ENCODE measurements around the gene CCDC102A. TPM values are rescaled to one million over a fixed set of nuclear protein-coding genes. Genes with fewer than 3 reads are reported as not detected.

Gene CCDC102A
- total RNA-seq, 4 donors from 2014 or later = 22.7 to 54.9 (median 36.9) TPM

- TF ChIP-seq POLR2AphosphoS5 (IDR thresholded peaks at IDR 0.05) = no peak
- TF ChIP-seq POLR2A (IDR thresholded peaks at IDR 0.05; ENCODE audit: low read depth) = no peak
- TF ChIP-seq, protein P1, sequence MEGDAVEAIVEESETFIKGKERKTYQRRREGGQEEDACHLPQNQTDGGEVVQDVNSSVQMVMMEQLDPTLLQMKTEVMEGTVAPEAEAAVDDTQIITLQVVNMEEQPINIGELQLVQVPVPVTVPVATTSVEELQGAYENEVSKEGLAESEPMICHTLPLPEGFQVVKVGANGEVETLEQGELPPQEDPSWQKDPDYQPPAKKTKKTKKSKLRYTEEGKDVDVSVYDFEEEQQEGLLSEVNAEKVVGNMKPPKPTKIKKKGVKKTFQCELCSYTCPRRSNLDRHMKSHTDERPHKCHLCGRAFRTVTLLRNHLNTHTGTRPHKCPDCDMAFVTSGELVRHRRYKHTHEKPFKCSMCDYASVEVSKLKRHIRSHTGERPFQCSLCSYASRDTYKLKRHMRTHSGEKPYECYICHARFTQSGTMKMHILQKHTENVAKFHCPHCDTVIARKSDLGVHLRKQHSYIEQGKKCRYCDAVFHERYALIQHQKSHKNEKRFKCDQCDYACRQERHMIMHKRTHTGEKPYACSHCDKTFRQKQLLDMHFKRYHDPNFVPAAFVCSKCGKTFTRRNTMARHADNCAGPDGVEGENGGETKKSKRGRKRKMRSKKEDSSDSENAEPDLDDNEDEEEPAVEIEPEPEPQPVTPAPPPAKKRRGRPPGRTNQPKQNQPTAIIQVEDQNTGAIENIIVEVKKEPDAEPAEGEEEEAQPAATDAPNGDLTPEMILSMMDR (IDR thresholded peaks at IDR 0.05) = no peak
- TF ChIP-seq EP300 (IDR thresholded peaks at IDR 0.05) = no peak
- Histone ChIP-seq H3K9me3 (no peaks in the 10 kb centered on the region), H3K4me3 (no peak overlapping the region), H3K27ac (replicated peaks in 1 of 4) (no peak overlapping the region), H3K27me3 (peaks cover 0 to 41% (median 0%) of the 10 kb centered on the region in 4 donors), H3K4me1 (no peaks in the 10 kb centered on the region), H3K36me3 (no peaks in the 10 kb centered on the region)
- 86% methylated on average over 2 of the region's 3 CpGs for WGBS
- intact Hi-C loops (cut with DNase I) = no loop called here
- DNase-seq (ENCODE audit: extremely low spot score) = no peak
Observed at GRCh38 chr16:57566436-57566835, 30.1 kb upstream of the CCDC102A start.

- DNase-seq (ENCODE audit: extremely low spot score) = no peak
- H3K4me1 ChIP-seq = no peaks in the 10 kb centered on the region
- no peak overlapping the region for H3K4me3 ChIP-seq
- H3K27ac ChIP-seq (replicated peaks in 1 of 4) = no peak overlapping the region
- intact Hi-C loops (cut with DNase I) = no loop called here
- H3K27me3 ChIP-seq = peaks cover 0 to 39% (median 0%) of the 10 kb centered on the region in 4 donors
- no peaks in the 10 kb centered on the region for H3K36me3 ChIP-seq
- TF ChIP-seq POLR2AphosphoS5 (IDR thresholded peaks at IDR 0.05) (no peak), POLR2A (IDR thresholded peaks at IDR 0.05; ENCODE audit: low read depth) (no peak), EP300 (IDR thresholded peaks at IDR 0.05) (no peak)
- TF ChIP-seq, protein P1 (IDR thresholded peaks at IDR 0.05) = no peak
- 81% methylated on average over 3 of the region's 3 CpGs for WGBS
- peaks cover 0 to 5% (median 0%) of the 10 kb centered on the region in 4 donors for H3K9me3 ChIP-seq
Observed at GRCh38 chr16:57565461-57565860, 29.1 kb upstream of the CCDC102A start.

DNA sequence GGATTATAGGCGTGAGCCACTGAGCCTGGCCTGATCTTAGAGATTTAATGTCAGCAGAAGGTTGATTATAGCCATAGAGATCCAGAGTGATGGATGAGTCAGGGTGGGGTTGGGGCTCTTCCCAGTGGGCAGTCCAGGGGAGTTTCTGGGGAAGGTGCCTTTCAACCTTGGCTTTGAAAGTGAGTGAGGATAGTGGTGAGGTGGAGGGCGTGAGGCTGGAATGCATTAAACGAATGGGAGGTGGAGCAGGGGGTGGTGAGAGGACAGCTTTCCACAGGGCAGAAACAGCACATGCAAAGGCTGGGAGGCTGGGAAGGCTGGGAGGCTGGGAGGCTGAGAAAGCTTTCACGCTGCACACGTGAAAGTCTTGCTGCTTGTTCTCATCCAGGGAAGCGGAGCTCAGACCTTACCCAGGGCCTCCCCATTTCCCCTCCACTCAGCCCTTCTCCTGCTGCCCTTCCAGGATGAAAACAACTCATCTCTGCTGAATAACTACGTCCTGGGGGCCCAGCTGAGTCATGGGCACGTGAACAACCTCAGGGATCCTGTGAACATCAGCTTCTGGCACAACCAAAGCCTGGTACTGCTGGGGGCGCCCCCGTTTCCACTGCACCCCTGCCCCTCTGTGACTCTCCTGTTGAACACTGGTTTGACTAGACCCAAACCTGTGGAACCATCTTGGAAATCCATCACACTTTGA, 28.4 kb upstream of the CCDC102A start:
- 59% methylated on average over 9 of the region's 10 CpGs for WGBS

GRCh38 chr16:57563761-57564160, 27.4 kb upstream of the CCDC102A start:
- 76% methylated on average over 11 of the region's 12 CpGs for WGBS
- no peak for DNase-seq (ENCODE audit: extremely low spot score)
- Histone ChIP-seq H3K27me3 (peaks cover 0 to 47% (median 0%) of the 10 kb centered on the region in 4 donors), H3K4me3 (no peak overlapping the region), H3K36me3 (no peaks in the 10 kb centered on the region), H3K4me1 (no peaks in the 10 kb centered on the region), H3K27ac (replicated peaks in 1 of 4) (no peak overlapping the region), H3K9me3 (peaks cover 0 to 8% (median 0%) of the 10 kb centered on the region in 4 donors)
- intact Hi-C loops (cut with DNase I) = no loop called here
- TF ChIP-seq, protein P1 (IDR thresholded peaks at IDR 0.05) = no peak
- TF ChIP-seq POLR2A (IDR thresholded peaks at IDR 0.05; ENCODE audit: low read depth) = no peak
- no peak for TF ChIP-seq EP300 (IDR thresholded peaks at IDR 0.05)

More for the DNA sequence above, 28.4 kb upstream of the CCDC102A start:
- Histone ChIP-seq H3K27ac (replicated peaks in 1 of 4) (no peak overlapping the region), H3K4me3 (no peak overlapping the region), H3K4me1 (no peaks in the 10 kb centered on the region), H3K27me3 (peaks cover 0 to 40% (median 0%) of the 10 kb centered on the region in 4 donors), H3K36me3 (no peaks in the 10 kb centered on the region), H3K9me3 (peaks cover 0 to 8% (median 0%) of the 10 kb centered on the region in 4 donors)
- DNase-seq (ENCODE audit: extremely low spot score) = no peak
- TF ChIP-seq POLR2AphosphoS5 (IDR thresholded peaks at IDR 0.05) = no peak
- TF ChIP-seq EP300 (IDR thresholded peaks at IDR 0.05) = no peak
- TF ChIP-seq POLR2A (IDR thresholded peaks at IDR 0.05; ENCODE audit: low read depth) = no peak
- TF ChIP-seq, protein P1 (IDR thresholded peaks at IDR 0.05) = no peak
- intact Hi-C loops (cut with DNase I) = no loop called here

- WGBS = 80% methylated on average over 3 of the region's 3 CpGs
- no peaks in the 10 kb centered on the region for H3K36me3 ChIP-seq
- peaks cover 0 to 8% (median 0%) of the 10 kb centered on the region in 4 donors for H3K9me3 ChIP-seq
- no peak for DNase-seq (ENCODE audit: extremely low spot score)
- intact Hi-C loops (cut with DNase I) = no loop called here
- no peak for TF ChIP-seq EP300 (IDR thresholded peaks at IDR 0.05)
- TF ChIP-seq POLR2A (IDR thresholded peaks at IDR 0.05; ENCODE audit: low read depth) = no peak
- TF ChIP-seq POLR2AphosphoS5 (IDR thresholded peaks at IDR 0.05) = no peak
- TF ChIP-seq, protein P1 (IDR thresholded peaks at IDR 0.05) = no peak
- peaks cover 0 to 47% (median 0%) of the 10 kb centered on the region in 4 donors for H3K27me3 ChIP-seq
- H3K27ac ChIP-seq (replicated peaks in 1 of 4) = no peak overlapping the region
- H3K4me3 ChIP-seq = no peak overlapping the region
- H3K4me1 ChIP-seq = no peaks in the 10 kb centered on the region
Observed at GRCh38 chr16:57563487-57563750, 27.0 kb upstream of the CCDC102A start.
